ENCODE data around the gene SSTR1.

SSTR1 gene

GRCh38 chr14:38202444-38203191 lies 5.1 kb upstream of the SSTR1 start:
- no peak for DNase-seq (ENCODE audit: low read depth, low spot score)

GRCh38 chr14:38203929-38204718 lies 3.6 kb upstream of the SSTR1 start:
- no peak for DNase-seq (ENCODE audit: low read depth, low spot score)

- DNase-seq (ENCODE audit: low read depth, low spot score): no peak
These were observed 3.0 kb upstream of the SSTR1 start for GRCh38 chr14:38204719-38205115.

- no peak for DNase-seq (ENCODE audit: low read depth, low spot score)
These were observed 2.4 kb upstream of the SSTR1 start for GRCh38 chr14:38205119-38205813.

GRCh38 chr14:38205949-38206665 lies 1.6 kb upstream of the SSTR1 start:
- DNase-seq (ENCODE audit: low read depth, low spot score): no peak

GRCh38 chr14:38206689-38207376 lies 871 bp upstream of the SSTR1 start:
- no peak for DNase-seq (ENCODE audit: low read depth, low spot score)

- no peak for DNase-seq (ENCODE audit: low read depth, low spot score)
These were observed 348 bp upstream of the SSTR1 start for GRCh38 chr14:38207377-38207735.

- no peak for DNase-seq (ENCODE audit: low read depth, low spot score)
These were observed 1.2 kb downstream of the SSTR1 start for GRCh38 chr14:38208618-38209562.

- DNase-seq (ENCODE audit: low read depth, low spot score): peak; percentile 12
These were observed 2.2 kb downstream of the SSTR1 start for GRCh38 chr14:38209572-38210557.

GRCh38 chr14:38210587-38211216 lies 3.0 kb downstream of the SSTR1 start:
- DNase-seq (ENCODE audit: low read depth, low spot score): no peak

GRCh38 chr14:38211255-38211735 lies 3.6 kb downstream of the SSTR1 start:
- no peak for DNase-seq (ENCODE audit: low read depth, low spot score)

- DNase-seq (ENCODE audit: low read depth, low spot score): no peak
These were observed 4.4 kb downstream of the SSTR1 start for GRCh38 chr14:38212111-38212510.

- DNase-seq (ENCODE audit: low read depth, low spot score): no peak
These were observed 5.3 kb downstream of the SSTR1 start for GRCh38 chr14:38213001-38213400.

- DNase-seq (ENCODE audit: low read depth, low spot score): no peak
These were observed 9.8 kb downstream of the SSTR1 start for GRCh38 chr14:38217553-38217952.

GRCh38 chr14:38221077-38221476 lies 13.4 kb downstream of the SSTR1 start:
- no peak for DNase-seq (ENCODE audit: low read depth, low spot score)

GRCh38 chr14:38224338-38224737 lies 16.6 kb downstream of the SSTR1 start:
- DNase-seq (ENCODE audit: low read depth, low spot score): no peak

GRCh38 chr14:38225946-38226345 lies 18.2 kb downstream of the SSTR1 start:
- DNase-seq (ENCODE audit: low read depth, low spot score): no peak

- no peak for DNase-seq (ENCODE audit: low read depth, low spot score)
These were observed 18.7 kb downstream of the SSTR1 start for GRCh38 chr14:38226366-38226765.

All from brain pericyte (primary cell).